ENCODE data around the gene GEMIN4.
A peak's percentile ranks its signal among the peaks of the same experiment; 100 is the strongest.
"Not testable (repeated sequence)": the region's sequence is repeated elsewhere in the genome, so short reads cannot be mapped to it uniquely, and the experiment has no call there.

GEMIN4 gene

DNA sequence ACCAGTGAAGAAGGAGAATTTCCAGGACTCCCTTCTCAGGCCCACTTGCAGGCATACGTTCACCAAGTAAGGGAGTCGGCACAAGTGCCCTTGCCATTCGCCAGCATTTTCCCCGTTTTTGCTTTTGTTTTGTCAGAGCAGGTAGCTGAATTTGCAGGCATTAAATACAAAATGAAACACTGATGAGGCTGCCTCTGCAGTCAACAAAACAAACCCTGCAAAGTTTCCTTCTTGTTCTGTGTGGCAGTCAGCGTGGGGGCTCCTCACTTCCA lies 22.2 kb upstream of the GEMIN4 start:
- no peak for DNase-seq

- peak; percentile 44 for DNase-seq
Observed at GRCh38 chr17:773467-774312, 21.6 kb upstream of the GEMIN4 start.

DNA sequence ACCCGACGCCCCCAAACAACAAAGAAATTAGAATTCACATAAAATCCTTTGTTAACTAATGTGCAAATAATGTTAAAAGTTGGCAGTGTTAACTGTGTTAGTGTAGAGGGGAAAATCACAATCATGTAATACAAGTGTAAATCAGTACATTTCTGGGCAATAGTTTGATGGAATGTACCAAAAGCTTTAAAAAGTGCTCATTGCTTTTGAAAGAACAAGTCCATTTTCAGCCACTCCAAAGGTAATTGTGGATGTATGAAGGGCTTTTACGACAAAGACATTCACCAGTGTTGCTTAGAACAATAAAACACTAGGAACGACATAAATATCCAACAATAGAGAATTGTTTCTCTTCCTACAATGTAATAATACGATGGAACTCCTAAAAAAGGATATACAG lies 21.0 kb upstream of the GEMIN4 start:
- no peak for DNase-seq

DNA sequence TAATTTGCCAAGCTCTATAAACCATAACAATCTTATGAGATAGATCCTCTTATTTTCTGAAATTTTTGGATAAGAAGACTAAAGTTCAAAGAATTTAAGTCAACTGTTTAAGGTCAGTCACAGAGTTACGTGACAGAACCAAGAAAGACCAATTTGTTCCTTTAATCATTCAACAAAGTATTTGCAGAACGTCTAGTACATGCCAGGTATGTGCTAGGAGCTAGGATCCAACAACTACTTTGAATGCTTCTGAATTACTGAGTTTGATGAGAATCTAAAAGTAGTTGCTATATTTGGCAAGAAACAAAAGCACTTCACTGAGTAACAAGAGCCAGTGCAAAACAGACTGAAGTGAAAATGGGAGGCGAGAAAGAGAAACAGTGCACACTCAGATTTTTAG lies 15.0 kb upstream of the GEMIN4 start:
- DNase-seq: no peak

GRCh38 chr17:760371-760770 lies 8.3 kb upstream of the GEMIN4 start:
- no peak for DNase-seq

DNA sequence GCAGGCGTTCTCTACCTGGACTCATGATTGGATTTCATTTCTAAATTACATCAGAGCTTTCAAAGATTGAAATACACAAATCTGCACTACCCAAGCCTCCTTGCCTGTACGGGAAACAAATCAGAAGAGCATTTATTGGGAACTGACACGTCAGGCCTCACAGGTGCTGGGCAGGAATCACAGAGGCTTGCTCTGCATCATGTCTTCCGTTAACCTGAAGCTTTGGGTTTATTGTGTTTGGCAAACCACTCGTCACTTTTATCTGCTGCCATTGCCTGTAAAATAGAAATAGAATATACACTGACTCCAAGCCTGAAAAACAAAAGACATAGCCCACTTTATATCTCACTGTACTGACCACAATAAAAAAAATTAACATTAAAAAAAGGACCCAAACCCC lies 7.9 kb upstream of the GEMIN4 start:
- no peak for DNase-seq

GRCh38 chr17:756010-756567 lies 4.0 kb upstream of the GEMIN4 start:
- not testable (repeated sequence) for DNase-seq

- not testable (repeated sequence) for DNase-seq
Observed at GRCh38 chr17:755319-755961, 3.4 kb upstream of the GEMIN4 start.

- DNase-seq: no peak
Observed at GRCh38 chr17:753418-753817, 1.4 kb upstream of the GEMIN4 start.

GRCh38 chr17:752620-753219 lies 656 bp upstream of the GEMIN4 start:
- peak; percentile 34 for DNase-seq

DNA sequence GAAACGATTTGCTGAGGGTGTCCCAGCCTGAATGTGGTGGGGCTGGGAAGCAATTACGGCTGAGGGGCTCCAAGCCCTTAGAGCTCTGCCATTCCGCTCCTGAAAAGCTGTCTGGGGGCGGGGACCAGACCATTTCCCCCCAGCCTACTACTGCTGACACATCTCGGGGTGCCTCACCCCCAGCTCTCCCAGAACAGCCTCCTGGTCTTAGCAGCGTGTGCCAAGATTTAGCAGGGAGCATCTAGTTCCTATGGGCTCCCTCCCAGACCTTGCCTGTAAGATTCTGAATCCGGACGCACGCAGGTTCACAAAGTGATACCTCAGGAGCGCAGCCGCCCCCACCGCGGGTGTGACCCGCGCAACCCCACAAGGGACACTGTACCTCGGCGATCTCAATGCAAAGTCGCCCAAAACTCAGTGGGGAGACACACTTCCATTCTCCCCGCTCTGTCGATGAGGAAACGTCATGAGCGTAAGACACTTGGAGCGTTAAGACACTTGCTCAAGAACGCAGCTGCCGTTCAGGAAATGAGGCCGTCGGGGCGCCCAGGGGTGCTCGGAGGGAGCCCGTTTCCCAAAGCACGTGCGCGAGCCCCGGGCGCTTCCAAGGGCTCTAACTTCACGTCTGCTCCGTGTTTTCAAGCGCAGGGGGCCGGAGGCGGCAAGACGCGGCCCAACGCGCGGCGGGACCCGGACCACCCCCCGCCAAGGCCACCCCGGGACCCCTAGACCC lies 629 bp downstream of the GEMIN4 start:
- peak; percentile 65 for DNase-seq

DNA sequence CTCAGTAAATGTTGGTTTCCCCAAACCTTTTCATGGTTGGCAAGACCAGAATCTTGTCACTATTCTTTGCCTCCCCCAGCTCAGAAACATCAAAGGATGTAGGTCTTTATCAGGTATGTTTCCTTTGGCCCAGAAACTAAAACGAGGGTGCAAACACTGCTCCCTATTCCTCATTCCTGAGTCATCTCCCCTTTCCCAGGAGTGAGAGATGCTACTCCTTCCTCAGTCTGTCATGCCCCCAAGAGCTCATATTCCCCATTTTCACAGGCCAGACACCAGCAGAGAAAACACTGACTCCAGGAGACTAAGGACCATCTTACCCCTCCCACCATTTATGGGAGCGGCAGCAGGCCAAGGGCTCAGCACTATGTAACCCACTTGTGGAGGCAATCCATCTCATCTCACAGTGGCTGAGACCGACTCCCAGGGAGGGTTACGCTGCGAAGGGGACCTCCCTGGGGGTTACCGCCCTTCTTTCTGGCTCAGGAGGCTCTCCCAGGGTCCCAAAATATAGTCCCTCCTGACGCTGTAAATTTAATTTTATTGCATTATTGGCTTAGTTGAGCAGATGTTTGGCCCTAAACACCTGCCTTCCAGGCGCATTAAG lies 1.5 kb downstream of the GEMIN4 start:
- no peak for DNase-seq

DNA sequence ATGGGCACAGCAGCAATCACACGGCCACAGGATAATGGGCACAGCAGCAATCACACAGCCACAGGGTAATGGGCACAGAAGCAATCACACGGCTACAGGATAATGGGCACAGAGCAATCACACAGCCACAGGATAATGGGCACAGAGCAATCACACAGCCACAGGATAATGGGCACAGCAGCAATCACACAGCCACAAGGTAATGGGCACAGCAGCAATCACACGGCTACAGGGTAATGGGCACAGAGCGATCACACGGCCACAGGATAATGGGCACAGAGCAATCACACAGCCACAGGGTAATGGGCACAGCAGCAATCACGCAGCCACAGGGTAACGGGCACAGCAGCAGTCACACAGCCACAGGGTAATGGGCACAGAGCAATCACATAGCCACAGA lies 2.7 kb downstream of the GEMIN4 start:
- not testable (repeated sequence) for DNase-seq

DNA sequence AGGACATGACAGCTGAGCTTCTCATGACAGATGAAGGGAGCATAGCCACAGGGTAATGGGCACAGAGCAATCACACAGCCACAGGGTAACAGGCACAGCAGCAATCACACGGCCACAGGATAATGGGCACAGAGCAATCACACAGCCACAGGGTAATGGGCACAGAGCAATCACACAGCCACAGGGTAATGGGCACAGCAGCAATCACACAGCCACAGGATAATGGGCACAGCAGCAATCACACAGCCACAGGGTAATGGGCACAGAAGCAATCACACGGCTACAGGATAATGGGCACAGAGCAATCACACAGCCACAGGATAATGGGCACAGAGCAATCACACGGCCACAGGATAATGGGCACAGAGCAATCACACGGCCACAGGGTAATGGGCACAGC lies 3.5 kb downstream of the GEMIN4 start:
- not testable (repeated sequence) for DNase-seq

- DNase-seq: no peak
Observed at GRCh38 chr17:746783-747629, 5.1 kb downstream of the GEMIN4 start.

GRCh38 chr17:746181-746580 lies 5.9 kb downstream of the GEMIN4 start:
- no peak for DNase-seq

DNA sequence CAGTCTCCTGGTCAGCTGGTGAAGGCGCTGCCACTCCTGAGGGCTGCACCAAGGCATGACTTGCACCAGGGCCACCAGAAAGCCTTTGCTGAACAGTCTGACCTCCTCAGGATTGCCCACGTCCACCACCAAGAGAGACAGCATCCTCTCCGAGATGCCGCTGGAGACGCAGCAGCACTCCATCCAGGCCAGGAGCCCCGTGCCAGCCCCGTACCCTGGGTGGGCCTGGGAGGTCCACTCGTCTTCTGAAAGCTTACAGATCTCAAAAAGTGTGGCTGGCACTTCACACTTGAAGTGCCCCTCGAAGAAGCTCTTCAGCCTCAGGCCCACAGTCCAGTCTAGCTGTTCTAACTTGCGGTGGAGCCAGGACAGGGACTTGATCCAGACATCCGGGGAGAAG lies 6.7 kb downstream of the GEMIN4 start:
- no peak for DNase-seq

GRCh38 chr17:744937-745336 lies 7.1 kb downstream of the GEMIN4 start:
- no peak for DNase-seq

GRCh38 chr17:743139-743538 lies 8.9 kb downstream of the GEMIN4 start:
- no peak for DNase-seq

DNA sequence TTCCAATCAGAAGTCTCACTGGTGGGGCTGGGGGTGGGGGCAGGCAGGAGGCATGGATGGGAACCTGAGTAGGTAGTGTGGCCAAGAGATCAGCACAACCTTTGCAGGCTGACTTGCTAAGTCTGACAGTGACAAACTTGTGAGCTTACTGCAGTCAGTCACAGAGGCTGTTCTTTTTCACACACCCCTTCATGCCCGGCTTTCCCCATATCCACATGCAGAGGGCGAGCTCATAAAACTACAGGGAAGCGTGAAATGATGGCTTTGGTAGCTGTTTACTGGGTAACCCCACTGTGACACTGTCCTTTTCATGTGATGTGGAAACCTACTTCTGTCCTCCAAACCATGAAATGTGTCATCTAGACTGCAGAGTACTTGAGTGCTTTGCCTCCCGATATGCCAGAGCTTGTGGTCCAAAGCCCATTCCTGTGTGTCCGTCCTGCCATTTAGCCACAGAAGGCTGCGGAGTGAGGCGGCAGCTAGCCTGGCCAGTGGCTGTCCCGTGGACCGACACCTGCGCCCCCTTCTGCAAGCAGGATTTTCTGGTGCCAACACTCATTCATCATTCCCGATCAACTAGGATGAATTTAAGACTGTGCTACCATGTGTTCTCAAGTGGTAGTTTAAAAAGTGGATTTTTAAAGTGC lies 9.8 kb downstream of the GEMIN4 start:
- no peak for DNase-seq

GRCh38 chr17:740240-741017 lies 11.6 kb downstream of the GEMIN4 start:
- DNase-seq: peak; percentile 52
